RCC 7860 (cell line): Measurements from ENCODE around the gene SAMD10.
"Not testable (repeated sequence)": the region's sequence is repeated elsewhere in the genome, so short reads cannot be mapped to it uniquely, and the experiment has no call there.

Experiments used
- DNase-seq: peaks from one replicate; pipeline ENCODE4 v3.0.0-alpha.2; 2015; ENCODE audit warnings: low spot score
- FAIRE-seq: peaks from 2 replicates; lab custom pipeline; 2012; peaks lifted over from hg19 to GRCh38; lab: Jason Lieb, UNC

Gene SAMD10

GRCh38 chr20:63942969-63943807, 36.3 kb downstream of the SAMD10 start:
- no peak for FAIRE-seq
- no peak for DNase-seq

DNA sequence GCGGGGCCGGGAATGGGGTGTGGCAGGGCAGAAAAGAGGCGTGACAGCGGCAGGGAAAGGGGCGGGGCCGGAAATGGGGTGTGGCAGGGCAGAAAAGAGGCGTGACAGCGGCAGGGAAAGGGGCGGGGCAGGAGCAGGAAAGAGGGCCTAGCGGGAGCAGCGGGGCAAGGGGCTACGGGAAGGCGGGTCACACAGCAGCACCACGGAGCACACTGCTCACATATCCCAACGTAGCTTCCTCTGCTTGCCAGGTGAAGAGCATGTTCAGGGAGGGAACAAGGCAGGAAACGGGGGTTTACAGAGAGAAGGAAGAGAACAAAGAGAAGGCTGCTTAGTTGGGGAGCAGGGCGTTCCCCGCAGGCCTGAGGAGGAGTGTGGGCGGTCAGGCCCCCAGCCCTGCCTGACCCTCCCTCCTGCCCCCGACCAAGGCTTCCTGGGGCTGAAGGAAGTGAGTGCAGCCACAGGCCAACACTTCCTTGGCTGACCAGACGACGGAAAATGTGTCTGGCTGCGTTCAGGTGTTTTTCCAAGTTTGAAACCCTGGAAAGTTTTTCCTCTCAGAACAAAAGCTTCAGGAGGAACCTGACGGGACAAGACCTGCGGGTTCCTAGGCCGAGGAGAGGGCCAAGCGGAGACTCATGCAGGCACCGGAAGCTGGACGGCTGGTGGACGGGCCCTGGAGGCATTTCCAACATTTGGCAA, 37.0 kb downstream of the SAMD10 start:
- FAIRE-seq = no peak
- no peak for DNase-seq

- DNase-seq (no peak), FAIRE-seq (no peak)
Measured at GRCh38 chr20:63941282-63942081, 38.0 kb downstream of the SAMD10 start.

- no peak for FAIRE-seq
Measured at GRCh38 chr20:63940472-63941266, 38.8 kb downstream of the SAMD10 start.

GRCh38 chr20:63940071-63940471, 39.4 kb downstream of the SAMD10 start:
- no peak for FAIRE-seq

More at GRCh38 chr20:63940472-63941266, 38.8 kb downstream of the SAMD10 start:
- no peak for DNase-seq

GRCh38 chr20:63939061-63939935, 40.1 kb downstream of the SAMD10 start:
- no peak for DNase-seq
- no peak for FAIRE-seq

More at GRCh38 chr20:63940071-63940471, 39.4 kb downstream of the SAMD10 start:
- DNase-seq = no peak

GRCh38 chr20:63937596-63937995, 41.8 kb downstream of the SAMD10 start:
- DNase-seq = no peak
- no peak for FAIRE-seq

DNA sequence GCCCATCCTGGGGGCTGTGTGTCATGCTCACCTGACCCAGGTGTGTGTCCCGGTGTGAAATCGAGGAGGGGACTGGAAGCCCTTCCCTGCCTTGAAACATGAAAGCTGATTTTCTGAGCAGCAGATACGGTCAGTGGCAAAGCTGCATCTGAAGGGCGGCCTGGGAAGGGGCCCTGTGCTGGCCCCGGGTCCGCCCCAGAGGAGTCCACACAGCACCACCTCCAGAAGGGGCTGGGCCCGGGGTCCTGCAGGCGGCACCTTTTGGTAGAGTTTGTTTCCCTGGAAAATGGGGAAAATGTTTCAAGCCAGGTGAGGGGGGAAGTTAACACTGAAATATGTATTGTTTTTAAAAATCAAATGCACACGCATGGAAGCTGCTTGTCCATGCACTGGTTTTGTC, 44.0 kb downstream of the SAMD10 start:
- no peak for FAIRE-seq

GRCh38 chr20:63934271-63935068, 45.0 kb downstream of the SAMD10 start:
- DNase-seq = no peak
- no peak for FAIRE-seq

More for the DNA sequence above, 44.0 kb downstream of the SAMD10 start:
- DNase-seq = no peak

- no peak for DNase-seq
- no peak for FAIRE-seq
Measured at GRCh38 chr20:63933646-63934045, 45.8 kb downstream of the SAMD10 start.

- DNase-seq (no peak), FAIRE-seq (no peak)
Measured at GRCh38 chr20:63932606-63933160, 46.8 kb downstream of the SAMD10 start.

- no peak for FAIRE-seq
- no peak for DNase-seq
Measured at GRCh38 chr20:63931735-63932134, 47.7 kb downstream of the SAMD10 start.

GRCh38 chr20:63930971-63931553, 48.4 kb downstream of the SAMD10 start:
- no peak for FAIRE-seq
- no peak for DNase-seq

GRCh38 chr20:63929473-63929883, 50.0 kb downstream of the SAMD10 start:
- FAIRE-seq, DNase-seq: not testable (repeated sequence)

- no peak for FAIRE-seq
- no peak for DNase-seq
Measured at GRCh38 chr20:63929071-63929470, 50.4 kb downstream of the SAMD10 start.

GRCh38 chr20:63926298-63926697, 53.1 kb downstream of the SAMD10 start:
- no peak for DNase-seq
- no peak for FAIRE-seq

GRCh38 chr20:63924241-63924640, 55.2 kb downstream of the SAMD10 start:
- no peak for DNase-seq
- FAIRE-seq = no peak
